OCI-LY7 (cell line): ENCODE results near the gene TKT. TPM values are rescaled to one million over a fixed set of nuclear protein-coding genes. Genes with fewer than 3 reads are reported as not detected.

ENCODE experiments used
- BruUV-seq: library from RNA; stranded (reverse); fragments of 400-500 nt; replicated peaks from 2 replicates; lab custom pipeline; 2021; lab: Mats Ljungman, UMichigan
- CTCF ChIA-PET: fragments of 300-600 bp; sonication (Branson Sonifier 250); formaldehyde crosslinking; loops from one replicate; lab custom pipeline; 2022; ENCODE audit warnings: antibody characterized with exemption; ENCODE audit not compliant: unreplicated experiment; lab: Charles Lee
- POLR2A ChIA-PET: fragments of 300-600 bp; sonication (Branson Sonifier 250); formaldehyde crosslinking; loops from one replicate; lab custom pipeline; 2022; ENCODE audit warnings: antibody characterized with exemption; lab: Charles Lee
- DNase-seq: peaks from one replicate; pipeline ENCODE4 v3.0.0-alpha.2; 2015; ENCODE audit warnings: low spot score
- H2AFZ ChIP-seq: fragments of 200-600 bp; sonication (generic), shearing (Covaris generic); 2 replicates; pipeline ENCODE4 v1.6.1; 2014; ENCODE audit warnings: mild to moderate bottlenecking, antibody characterized with exemption, low read length, moderate library complexity
- H3K27ac ChIP-seq: fragments of 200-600 bp; sonication (generic); 2 replicates; pipeline ENCODE4 v1.5.1; 2014; ENCODE audit warnings: mixed run types, low read depth, mild to moderate bottlenecking, moderate library complexity, low read length, inconsistent platforms; ENCODE audit not compliant: poor library complexity, severe bottlenecking
- H3K36me3 ChIP-seq: fragments of 200-600 bp; sonication (generic); 2 replicates; pipeline ENCODE4 v1.6.1; 2014; ENCODE audit warnings: mild to moderate bottlenecking, antibody characterized with exemption, low read length, moderate library complexity, mixed read lengths; ENCODE audit not compliant: insufficient read depth
- H3K4me1 ChIP-seq: fragments of 200-600 bp; sonication (generic); 2 replicates; pipeline ENCODE4 v1.5.1; 2014; ENCODE audit warnings: mild to moderate bottlenecking, low read length; ENCODE audit not compliant: insufficient read depth, poor library complexity, severe bottlenecking
- H3K4me2 ChIP-seq: fragments of 200-600 bp; sonication (generic); 2 replicates; pipeline ENCODE4 v1.6.1; 2014; ENCODE audit warnings: mild to moderate bottlenecking, low read length
- H3K4me3 ChIP-seq: fragments of 200-600 bp; sonication (generic); 2 replicates; pipeline ENCODE4 v1.5.1; 2014; ENCODE audit warnings: mild to moderate bottlenecking, low read depth, low read length; ENCODE audit not compliant: poor library complexity, severe bottlenecking
- H3K79me2 ChIP-seq: fragments of 200-600 bp; sonication (generic); 2 replicates; pipeline ENCODE4 v1.6.1; 2016; ENCODE audit warnings: low read depth, mild to moderate bottlenecking, low read length, moderate library complexity, mixed read lengths; ENCODE audit not compliant: insufficient read depth
- H3K9me2 ChIP-seq: fragments of 200-600 bp; sonication (generic); 2 replicates; pipeline ENCODE4 v1.6.1; 2016; ENCODE audit warnings: mild to moderate bottlenecking, low read length, mixed read lengths; ENCODE audit not compliant: insufficient read depth
- H3K9me3 ChIP-seq: fragments of 200-600 bp; sonication (generic); 2 replicates; pipeline ENCODE4 v1.6.1; 2014; ENCODE audit warnings: mild to moderate bottlenecking, mixed run types, low read length, mixed read lengths
- H4K20me1 ChIP-seq: fragments of 200-600 bp; sonication (generic); 2 replicates; pipeline ENCODE4 v1.6.1; 2014; ENCODE audit warnings: mild to moderate bottlenecking, antibody characterized with exemption, low read length, moderate library complexity, mixed read lengths; ENCODE audit not compliant: insufficient read depth
- CTCF ChIP-seq: fragments of 200-600 bp; sonication (generic); conservative IDR thresholded peaks from 2 replicates; pipeline ENCODE4 v1.5.1; 2014; ENCODE audit warnings: mild to moderate bottlenecking, antibody characterized with exemption, low read length, moderate library complexity, mixed read lengths
- EZH2phosphoT487 ChIP-seq: fragments of 200-600 bp; sonication (generic); IDR thresholded peaks from 2 replicates; pipeline ENCODE4 v1.6.1; 2018; ENCODE audit warnings: low read depth, borderline replicate concordance, mild to moderate bottlenecking, mixed run types, antibody characterized with exemption, low read length, moderate library complexity, mixed read lengths
- intact Hi-C: fragments of 100-400 bp; cut with micrococcal nuclease; formaldehyde crosslinking; loops from one replicate; pipeline ENCODE4 v1.10.0; 2022; ENCODE audit not compliant: unreplicated experiment
- total RNA-seq, 2 experiments: library from RNA; depleted of rRNA in 1 of 2; stranded (reverse); fragments of >200 nt in 1 of 2; shearing (Covaris generic) in 1 of 2; gene quantifications; 2 replicates each; pipeline ENCODE4 v1.2.3, GENCODE V29; 2014 to 2022

Gene TKT
- total RNA-seq, 2 experiments from 2014 or later: 325 to 386 TPM

GRCh38 chr3:53234130-53234840 lies 21.5 kb downstream of the TKT start:
- Histone ChIP-seq H3K9me3 (no peaks in the 10 kb centered on the region), H3K4me2 (no peak overlapping the region), H3K4me3 (no peak overlapping the region), H3K79me2 (no peaks in the 10 kb centered on the region), H3K36me3 (peaks cover 95% of the 10 kb centered on the region), H2AFZ (no peak overlapping the region), H3K27ac (no peak overlapping the region), H4K20me1 (no peaks in the 10 kb centered on the region), H3K9me2 (no peaks in the 10 kb centered on the region), H3K4me1 (peaks cover 6% of the 10 kb centered on the region)
- no peak for DNase-seq
- ChIA-PET CTCF (no interaction called here), POLR2A (interaction anchor here (0.8 kb wide), 1 partner anchor 13 kb away, joined by 3 read pairs; no protein-coding TSS in a partner anchor)
- intact Hi-C loops: no loop called here
- TF ChIP-seq CTCF (no peak; the same call in 1 of the 2 replicates), EZH2phosphoT487 (no peak)
- no TSS peak for BruUV-seq

- Histone ChIP-seq H2AFZ (no peak overlapping the region), H4K20me1 (no peaks in the 10 kb centered on the region), H3K4me1 (peaks cover 6% of the 10 kb centered on the region), H3K27ac (no peak overlapping the region), H3K79me2 (no peaks in the 10 kb centered on the region), H3K4me2 (no peak overlapping the region), H3K4me3 (no peak overlapping the region), H3K9me2 (no peaks in the 10 kb centered on the region), H3K9me3 (no peaks in the 10 kb centered on the region), H3K36me3 (peaks cover 95% of the 10 kb centered on the region)
- no peak for TF ChIP-seq EZH2phosphoT487
- TF ChIP-seq CTCF: no peak
- POLR2A ChIA-PET: no interaction called here
- DNase-seq: no peak
- no TSS peak for BruUV-seq
- intact Hi-C loops: no loop called here
- CTCF ChIA-PET: no interaction called here
Observed at GRCh38 chr3:53232641-53233377, 23.0 kb downstream of the TKT start.
